AG10803 (cell line): ENCODE results near the gene RAPGEF6.

ENCODE experiments used
- DNase-seq: peaks from one replicate; pipeline ENCODE4 v3.0.0; 2010; ENCODE audit warnings: low read depth
- H3K4me3 ChIP-seq: 2 replicates; pipeline ENCODE4 v1.5.1; 2011; ENCODE audit warnings: mild to moderate bottlenecking, low read length, control low read depth
- CTCF ChIP-seq: conservative IDR thresholded peaks from 2 replicates; pipeline ENCODE4 v1.5.1; 2011; ENCODE audit warnings: mild to moderate bottlenecking, low read length, control low read depth, inconsistent platforms

Gene RAPGEF6

GRCh38 chr5:131377346-131377745 lies 257.7 kb downstream of the RAPGEF6 start:
- no peak for DNase-seq
- no peak for TF ChIP-seq CTCF
- no peak overlapping the region for H3K4me3 ChIP-seq

- DNase-seq: no peak
- TF ChIP-seq CTCF: no peak
- no peak overlapping the region for H3K4me3 ChIP-seq
Observed at GRCh38 chr5:131375351-131375750, 259.7 kb downstream of the RAPGEF6 start.
